Measurements from ENCODE around the gene SPATA32.

The SPATA32 gene

GRCh38 chr17:45236282-45236606 is 25.6 kb downstream of the SPATA32 start:
- no peak overlapping the region for H3K27ac ChIP-seq
- no peak for TF ChIP-seq ZFX (IDR thresholded peaks at IDR 0.05)
- TF ChIP-seq CTCF (conservative IDR thresholded peaks at IDR 0.05) = no peak

GRCh38 chr17:45235416-45236281 is 26.2 kb downstream of the SPATA32 start:
- no peak for TF ChIP-seq ZFX (IDR thresholded peaks at IDR 0.05)
- peak; percentile 90 for TF ChIP-seq CTCF (conservative IDR thresholded peaks at IDR 0.05)
- no peak overlapping the region for H3K27ac ChIP-seq

GRCh38 chr17:45234641-45235415 is 27.1 kb downstream of the SPATA32 start:
- TF ChIP-seq CTCF (conservative IDR thresholded peaks at IDR 0.05) = no peak; the same call in 1 of the 2 replicates
- no peak for TF ChIP-seq ZFX (IDR thresholded peaks at IDR 0.05)
- H3K27ac ChIP-seq = no peak overlapping the region

- no peak for TF ChIP-seq CTCF (conservative IDR thresholded peaks at IDR 0.05)
- no peak for TF ChIP-seq ZFX (IDR thresholded peaks at IDR 0.05)
- no peak overlapping the region for H3K27ac ChIP-seq
Measured at GRCh38 chr17:45233423-45233924, 28.4 kb downstream of the SPATA32 start.

- no peak overlapping the region for H3K27ac ChIP-seq
- no peak for TF ChIP-seq ZFX (IDR thresholded peaks at IDR 0.05)
- no peak for TF ChIP-seq CTCF (conservative IDR thresholded peaks at IDR 0.05)
Measured at GRCh38 chr17:45232514-45233422, 29.1 kb downstream of the SPATA32 start.

- H3K27ac ChIP-seq = no peak overlapping the region
- no peak for TF ChIP-seq ZFX (IDR thresholded peaks at IDR 0.05)
- TF ChIP-seq CTCF (conservative IDR thresholded peaks at IDR 0.05) = peak; percentile 60
Measured at GRCh38 chr17:45231481-45232116, 30.3 kb downstream of the SPATA32 start.

All from C4-2B (cell line).